NCI-H1048 (cell line): ENCODE measurements around the gene TPI1.

Experiments
- DNase-seq: peaks from one replicate; lab custom pipeline; 2025; lab: John Stamatoyannopoulos, UW

TPI1 gene

DNA sequence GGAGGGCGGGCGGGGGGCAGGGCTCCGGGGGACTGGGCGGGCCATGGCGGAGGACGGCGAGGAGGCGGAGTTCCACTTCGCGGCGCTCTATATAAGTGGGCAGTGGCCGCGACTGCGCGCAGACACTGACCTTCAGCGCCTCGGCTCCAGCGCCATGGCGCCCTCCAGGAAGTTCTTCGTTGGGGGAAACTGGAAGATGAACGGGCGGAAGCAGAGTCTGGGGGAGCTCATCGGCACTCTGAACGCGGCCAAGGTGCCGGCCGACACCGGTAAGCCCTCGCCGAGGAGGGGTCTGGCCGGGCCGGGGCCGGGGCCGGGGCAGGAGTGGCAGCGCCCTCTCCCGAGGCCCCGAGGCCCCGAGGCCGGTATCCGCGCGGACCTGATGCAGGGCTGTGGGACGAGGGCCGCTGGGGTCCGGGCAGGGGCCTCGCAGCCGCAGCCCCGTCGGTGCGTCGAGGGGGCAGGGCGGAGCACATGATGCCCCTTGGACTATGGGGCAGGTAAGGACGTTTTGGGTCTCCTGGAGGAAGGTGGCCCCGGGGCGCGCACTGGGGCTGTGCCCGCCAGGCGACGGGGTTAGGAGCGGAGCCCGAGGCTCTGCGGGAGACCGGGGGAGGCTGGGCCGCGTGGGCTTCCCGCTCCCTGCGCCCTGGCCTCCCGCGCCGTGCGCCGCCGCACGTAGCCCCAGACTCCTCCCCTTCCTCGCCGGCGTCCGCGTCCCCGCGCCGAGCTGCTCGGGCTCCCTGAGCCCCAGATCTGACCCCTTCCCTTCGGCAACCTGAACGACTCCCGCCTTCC lies at the start of gene TPI1:
TSS of gene TPI1 (plus strand) at position 119 of the 798 bp plus-strand sequence. CDS start at position 155, 36 bp downstream.
- no peak for DNase-seq

DNA sequence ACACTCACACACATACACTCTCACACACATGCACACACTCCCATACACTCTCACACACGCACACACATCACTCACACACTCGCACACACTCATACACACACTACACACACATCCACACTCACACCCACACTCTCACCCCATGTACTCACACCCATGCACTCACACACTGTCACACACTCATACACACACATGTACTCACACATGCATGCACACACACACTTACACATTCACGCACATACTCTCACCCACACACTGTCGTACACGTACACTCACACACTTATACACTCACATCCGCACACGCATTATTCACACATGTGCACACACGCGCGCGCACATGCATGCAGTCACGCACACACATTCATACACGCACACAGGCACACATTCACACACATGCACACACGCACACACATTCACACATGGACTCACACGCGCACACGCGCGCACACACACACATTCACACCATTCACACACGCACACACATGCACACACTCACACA lies 49.6 kb upstream of the TPI1 start:
- no peak for DNase-seq

DNA sequence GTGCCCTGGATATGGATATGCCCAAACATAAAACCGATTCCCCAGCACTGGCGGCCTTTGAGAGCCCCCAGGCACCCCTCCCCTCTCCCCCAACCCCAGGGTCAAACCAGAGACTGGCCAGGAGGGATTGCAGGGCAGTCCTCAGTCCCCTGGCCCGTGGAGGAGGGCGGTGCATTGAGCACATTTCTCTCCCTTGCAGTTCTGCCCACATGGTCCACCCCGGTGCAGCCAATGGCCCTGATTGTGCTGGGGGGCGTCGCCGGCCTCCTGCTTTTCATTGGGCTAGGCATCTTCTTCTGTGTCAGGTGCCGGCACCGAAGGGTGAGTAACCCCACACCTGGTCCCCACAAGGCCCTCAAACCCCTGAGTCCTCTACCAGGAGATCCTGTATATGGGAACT lies 49.1 kb upstream of the TPI1 start:
- DNase-seq: no peak

DNA sequence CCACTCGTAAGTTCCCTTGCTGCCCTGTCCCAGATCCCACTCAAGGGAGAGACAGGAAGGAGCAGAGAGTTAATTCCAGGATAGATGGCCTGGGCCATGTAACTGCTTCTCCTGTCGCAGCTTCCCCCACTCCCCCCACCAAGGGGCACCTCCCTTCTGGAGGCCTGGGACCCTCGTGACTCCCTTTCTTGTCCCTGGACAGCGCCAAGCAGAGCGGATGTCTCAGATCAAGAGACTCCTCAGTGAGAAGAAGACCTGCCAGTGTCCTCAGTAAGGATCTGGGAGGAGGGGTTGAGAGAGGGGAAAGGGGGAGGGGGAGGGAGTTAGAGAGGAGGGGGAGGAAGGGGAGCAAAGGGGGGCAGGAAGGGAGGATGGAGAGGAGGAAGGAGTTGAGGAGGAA lies 48.7 kb upstream of the TPI1 start:
- DNase-seq: no peak

DNA sequence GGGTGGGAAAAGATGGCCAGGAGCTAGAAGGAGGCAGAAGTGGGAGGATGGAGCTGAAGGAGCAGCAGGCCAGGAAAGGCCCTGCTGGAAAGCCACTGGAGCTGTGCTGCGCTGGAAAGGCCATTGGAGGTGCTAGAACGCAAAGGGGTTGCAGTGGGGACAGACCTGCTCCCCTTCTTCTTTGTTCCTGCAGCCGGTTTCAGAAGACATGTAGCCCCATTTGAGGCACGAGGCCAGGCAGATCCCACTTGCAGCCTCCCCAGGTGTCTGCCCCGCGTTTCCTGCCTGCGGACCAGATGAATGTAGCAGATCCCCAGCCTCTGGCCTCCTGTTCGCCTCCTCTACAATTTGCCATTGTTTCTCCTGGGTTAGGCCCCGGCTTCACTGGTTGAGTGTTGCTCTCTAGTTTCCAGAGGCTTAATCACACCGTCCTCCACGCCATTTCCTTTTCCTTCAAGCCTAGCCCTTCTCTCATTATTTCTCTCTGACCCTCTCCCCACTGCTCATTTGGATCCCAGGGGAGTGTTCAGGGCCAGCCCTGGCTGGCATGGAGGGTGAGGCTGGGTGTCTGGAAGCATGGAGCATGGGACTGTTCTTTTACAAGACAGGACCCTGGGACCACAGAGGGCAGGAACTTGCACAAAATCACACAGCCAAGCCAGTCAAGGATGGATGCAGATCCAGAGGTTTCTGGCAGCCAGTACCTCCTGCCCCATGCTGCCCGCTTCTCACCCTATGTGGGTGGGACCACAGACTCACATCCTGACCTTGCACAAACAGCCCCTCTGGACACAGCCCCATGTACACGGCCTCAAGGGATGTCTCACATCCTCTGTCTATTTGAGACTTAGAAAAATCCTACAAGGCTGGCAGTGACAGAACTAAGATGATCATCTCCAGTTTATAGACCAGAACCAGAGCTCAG lies 48.0 kb upstream of the TPI1 start:
- DNase-seq: no peak

DNA sequence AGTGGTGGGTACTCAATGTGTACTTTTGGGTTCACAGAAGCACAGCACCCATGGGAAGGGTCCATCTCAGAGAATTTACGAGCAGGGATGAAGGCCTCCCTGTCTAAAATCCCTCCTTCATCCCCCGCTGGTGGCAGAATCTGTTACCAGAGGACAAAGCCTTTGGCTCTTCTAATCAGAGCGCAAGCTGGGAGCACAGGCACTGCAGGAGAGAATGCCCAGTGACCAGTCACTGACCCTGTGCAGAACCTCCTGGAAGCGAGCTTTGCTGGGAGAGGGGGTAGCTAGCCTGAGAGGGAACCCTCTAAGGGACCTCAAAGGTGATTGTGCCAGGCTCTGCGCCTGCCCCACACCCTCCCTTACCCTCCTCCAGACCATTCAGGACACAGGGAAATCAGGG lies 47.2 kb upstream of the TPI1 start:
- no peak for DNase-seq

DNA sequence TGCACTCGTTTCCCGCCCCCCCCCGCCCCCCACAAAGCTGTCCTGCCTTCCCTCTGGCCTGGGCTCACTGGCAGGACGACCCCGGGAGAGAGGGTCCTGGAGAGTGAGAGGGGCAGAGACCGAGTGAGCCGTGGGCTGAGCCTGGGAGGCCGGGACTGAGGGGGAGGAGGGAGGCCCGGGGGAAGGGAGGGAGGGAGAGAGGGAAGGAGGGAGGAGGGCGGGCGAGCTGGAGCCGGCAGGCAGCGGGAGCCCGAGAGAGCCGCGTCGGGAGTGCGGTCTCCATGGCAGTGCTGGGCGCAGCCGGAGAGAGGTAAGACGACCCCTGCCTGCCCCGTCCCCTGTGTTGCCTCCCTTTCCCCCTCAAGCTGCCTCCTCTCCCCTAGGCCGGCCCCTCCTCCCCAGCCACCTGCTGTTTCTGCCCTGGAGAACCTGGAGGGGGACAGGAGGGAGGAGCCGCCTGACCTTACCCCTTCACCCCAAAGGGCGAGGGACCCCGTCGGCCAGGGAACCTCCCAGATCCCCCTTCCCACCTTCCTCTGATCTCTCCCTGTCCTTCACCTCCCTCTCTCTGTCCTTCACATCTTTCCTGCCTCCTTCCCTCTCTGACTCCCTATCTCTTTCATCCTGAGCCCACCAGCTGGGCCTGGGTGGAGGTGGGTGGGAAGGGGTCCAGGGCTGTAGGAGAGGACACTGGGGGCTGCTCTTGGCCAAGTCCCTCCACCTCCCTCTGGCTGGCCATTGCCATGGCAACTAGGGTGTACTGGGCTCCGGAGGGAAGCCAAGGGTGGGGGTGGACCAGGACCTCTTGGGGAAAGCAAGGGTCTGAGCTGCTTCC lies 45.5 kb upstream of the TPI1 start, which contains the start of gene GPR162:
TSS of gene GPR162 (plus strand) at position 231 of the 835 bp plus-strand sequence. CDS start 2,078 bp downstream, outside the sequence.
- DNase-seq: no peak

DNA sequence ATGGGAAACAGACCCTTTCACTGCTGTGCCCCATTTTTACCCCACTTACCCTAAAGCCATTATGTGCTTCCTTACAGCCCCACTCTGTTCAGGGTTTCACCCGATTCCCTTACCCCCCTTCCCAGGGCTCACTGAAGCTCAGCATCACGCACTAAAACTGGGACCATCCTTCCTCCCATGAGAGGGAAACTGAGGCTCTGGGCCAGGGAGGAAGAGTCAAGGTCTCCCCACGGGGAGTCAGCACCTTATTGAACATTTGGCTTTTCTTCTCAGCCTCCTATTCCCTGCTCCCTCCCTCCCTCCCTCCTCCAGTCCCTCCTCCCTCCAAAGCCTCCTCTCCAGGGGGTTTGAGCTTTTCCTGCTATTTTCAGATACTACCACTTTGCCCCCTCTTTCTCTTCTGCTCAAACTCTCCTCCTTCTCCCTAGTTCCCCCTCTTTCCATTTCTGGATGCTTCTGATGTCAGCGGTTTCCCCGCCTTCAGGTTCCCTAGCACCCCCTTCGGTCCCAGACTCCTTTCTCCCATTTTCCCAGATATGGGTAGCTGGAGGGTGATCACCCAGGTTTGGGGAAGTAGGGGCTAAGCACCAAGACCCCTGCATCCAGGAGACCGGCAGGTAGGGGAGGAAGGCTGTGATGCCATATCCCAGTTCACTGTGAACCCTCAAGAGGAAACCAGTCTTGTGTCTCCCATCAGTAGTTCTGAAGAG lies 44.8 kb upstream of the TPI1 start:
- DNase-seq: no peak

DNA sequence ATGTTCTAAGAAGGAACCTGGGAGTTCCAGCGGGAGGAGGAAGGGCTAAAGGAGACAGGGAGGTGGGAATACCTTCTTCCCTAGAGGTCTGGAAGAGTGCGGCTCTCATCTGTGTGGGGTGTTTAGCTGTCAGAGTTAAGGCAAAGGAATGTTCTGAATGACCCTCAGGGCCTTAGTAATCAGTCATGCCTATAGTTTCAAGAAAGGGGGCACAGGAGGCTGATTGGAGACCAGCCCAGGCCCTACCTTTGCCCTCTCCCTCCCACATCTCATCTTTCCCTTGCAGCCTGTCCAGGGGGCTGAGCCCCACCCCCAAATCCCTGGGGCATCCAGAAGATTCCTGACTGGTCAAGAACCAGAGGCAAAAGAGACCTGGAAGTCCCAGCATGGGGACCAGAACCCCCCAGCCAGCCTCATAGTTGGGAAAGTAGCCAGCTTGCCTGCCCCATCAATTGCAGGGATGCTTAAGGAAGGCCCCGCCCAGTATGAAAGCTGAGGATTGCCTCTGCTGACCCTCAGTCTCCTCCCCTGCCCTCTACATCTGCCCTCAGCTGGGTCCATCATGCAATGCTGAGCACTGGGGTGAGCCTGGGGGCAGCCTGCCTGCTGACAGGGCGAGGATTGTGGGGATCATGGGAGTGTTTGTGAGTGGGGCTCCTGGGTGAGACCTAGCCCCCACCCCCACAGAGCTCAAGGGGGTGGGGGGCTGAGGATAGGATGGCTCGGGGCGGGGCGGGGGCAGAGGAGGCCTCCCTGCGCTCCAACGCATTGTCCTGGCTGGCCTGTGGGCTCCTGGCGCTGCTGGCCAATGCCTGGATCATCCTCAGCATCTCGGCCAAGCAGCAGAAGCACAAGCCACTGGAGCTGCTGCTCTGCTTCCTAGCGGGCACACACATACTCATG lies 43.9 kb upstream of the TPI1 start:
- DNase-seq: no peak

DNA sequence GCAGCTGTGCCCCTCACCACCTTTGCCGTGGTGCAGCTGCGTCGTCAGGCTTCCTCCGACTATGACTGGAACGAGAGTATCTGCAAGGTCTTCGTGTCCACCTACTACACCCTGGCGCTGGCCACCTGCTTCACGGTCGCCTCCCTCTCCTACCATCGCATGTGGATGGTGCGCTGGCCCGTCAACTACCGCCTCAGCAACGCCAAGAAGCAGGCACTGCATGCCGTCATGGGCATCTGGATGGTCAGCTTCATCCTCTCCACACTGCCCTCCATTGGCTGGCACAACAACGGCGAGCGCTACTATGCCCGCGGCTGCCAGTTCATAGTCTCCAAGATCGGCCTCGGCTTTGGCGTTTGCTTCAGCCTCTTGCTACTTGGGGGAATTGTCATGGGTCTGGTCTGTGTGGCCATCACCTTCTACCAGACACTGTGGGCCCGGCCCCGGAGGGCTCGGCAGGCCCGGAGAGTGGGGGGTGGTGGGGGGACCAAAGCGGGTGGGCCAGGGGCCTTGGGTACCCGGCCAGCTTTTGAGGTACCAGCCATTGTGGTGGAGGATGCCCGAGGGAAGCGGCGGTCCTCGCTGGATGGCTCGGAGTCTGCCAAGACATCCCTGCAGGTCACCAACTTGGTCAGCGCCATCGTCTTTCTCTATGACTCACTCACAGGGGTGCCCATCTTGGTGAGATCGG lies 43.1 kb upstream of the TPI1 start:
- no peak for DNase-seq

DNA sequence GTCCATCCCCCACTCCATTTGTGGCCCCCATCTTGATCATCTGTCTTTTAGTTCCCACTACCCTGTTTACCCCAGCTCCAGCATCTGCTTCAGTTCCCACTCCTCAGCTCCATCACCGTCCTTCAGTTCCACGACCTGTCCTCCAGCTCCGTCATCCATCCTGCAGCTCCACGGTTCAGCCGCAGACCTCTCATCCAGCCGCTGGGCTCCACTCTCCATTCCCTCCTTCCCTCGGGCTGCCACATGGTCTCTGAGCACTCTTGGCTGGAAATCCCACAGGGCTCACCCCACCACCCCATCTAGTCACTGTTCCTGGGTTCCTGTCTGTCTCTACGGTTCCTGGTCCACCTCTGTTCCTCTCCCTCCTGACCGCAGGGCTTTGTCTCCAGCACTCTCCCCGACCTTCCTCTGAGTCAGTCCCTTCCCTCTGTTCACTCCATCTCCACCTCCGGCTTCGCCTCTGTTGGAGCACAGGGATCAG lies 42.4 kb upstream of the TPI1 start:
- DNase-seq: no peak

DNA sequence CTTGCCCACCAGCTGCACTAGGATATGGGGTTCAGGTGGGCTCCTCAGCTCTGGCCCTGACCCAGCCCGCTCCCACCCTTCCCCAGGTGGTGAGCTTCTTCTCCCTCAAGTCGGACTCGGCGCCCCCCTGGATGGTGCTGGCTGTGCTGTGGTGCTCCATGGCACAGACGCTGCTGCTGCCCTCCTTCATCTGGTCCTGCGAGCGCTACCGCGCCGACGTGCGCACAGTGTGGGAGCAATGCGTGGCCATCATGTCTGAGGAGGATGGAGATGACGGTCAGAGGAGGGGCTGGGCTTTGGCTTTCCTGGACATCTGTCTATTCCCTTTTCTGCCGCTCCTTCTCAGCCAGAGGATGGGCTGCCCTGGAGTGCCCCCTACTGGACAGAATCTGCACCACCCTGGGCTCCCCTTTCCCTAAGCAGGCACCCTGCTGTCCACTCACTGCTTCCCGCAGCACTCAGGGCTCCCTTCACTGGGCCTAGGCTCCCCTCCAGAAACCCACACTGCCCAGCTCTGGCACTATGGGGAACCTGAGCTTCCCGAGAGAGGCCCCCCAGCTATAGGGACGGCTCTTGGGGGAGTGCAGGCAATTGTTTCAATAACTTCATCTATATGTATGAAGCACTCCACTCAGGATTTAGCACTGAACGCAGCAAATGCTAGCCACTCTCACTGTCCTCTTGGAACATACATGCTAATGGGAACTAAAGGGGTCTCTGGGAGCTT lies 41.8 kb upstream of the TPI1 start:
- DNase-seq: peak; percentile 65

DNA sequence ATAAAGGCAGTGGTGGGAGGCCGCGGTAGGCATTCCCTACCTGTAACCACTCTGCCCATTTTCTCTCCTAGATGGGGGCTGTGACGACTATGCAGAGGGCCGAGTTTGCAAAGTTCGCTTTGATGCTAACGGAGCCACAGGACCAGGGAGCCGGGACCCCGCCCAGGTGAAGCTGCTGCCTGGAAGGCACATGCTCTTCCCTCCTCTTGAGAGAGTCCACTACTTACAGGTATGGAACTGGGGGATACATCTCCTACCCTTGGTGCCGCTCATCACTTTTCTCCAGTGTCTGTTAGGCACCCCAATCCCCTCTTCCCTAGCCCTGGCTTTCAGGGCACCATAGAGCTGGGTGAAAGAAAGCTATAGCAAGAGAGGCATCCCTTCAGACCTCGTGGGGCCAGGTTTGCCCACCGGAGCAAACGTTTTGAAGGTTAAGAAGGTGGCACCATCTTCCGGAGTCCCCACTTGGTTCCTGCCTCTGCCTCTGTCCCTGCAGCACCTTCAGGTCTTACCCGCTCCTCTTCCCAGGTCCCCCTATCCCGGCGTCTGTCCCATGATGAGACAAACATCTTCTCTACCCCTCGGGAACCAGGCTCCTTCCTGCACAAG lies 41.1 kb upstream of the TPI1 start:
- DNase-seq: no peak

DNA sequence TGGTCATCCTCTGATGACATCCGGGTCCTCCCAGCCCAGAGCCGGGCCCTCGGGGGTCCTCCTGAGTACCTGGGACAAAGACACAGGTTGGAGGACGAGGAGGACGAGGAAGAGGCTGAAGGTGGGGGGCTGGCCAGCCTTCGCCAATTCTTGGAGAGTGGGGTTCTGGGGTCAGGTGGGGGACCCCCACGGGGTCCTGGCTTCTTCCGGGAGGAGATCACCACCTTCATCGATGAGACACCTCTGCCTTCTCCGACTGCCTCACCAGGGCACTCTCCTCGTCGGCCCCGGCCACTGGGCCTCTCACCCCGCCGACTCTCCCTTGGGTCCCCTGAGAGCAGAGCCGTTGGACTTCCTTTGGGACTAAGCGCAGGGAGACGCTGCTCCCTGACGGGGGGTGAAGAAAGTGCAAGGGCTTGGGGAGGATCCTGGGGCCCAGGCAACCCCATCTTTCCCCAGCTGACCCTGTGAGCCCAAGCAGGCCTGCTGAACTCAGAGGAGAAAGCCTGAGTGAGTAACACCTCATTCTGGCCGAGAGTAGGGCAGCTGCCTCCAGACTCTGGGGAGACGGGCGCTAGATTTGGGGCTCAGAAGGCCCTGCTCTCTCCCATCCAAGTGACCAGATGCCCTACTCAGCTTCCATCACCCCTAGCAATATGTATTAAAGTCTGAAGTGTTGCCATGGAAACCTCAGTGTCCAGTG lies 40.4 kb upstream of the TPI1 start:
- DNase-seq: no peak

DNA sequence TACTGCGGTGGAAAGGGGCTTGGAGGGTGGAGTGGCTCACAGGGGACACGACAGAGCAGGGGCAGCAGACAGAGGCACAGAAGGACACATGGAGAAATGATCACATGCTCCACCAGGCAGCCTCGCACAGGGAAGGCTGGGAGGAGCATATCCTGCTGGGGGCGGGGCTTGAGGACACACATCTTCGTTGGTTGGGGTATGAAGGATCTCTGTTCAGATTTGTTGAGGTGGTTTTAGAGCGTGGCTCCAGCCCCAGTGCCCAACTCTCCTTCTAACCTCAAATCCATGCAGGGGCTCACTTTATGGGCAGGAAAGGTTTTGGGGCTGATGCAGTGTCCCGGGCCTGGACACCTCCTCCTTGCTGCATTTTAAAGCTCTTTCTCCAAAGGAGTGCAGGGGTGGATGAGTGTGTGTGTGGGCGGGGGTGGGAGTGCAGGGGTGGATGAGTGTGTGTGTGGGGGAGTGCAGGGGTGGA lies 39.9 kb upstream of the TPI1 start:
- peak; percentile 37 for DNase-seq

DNA sequence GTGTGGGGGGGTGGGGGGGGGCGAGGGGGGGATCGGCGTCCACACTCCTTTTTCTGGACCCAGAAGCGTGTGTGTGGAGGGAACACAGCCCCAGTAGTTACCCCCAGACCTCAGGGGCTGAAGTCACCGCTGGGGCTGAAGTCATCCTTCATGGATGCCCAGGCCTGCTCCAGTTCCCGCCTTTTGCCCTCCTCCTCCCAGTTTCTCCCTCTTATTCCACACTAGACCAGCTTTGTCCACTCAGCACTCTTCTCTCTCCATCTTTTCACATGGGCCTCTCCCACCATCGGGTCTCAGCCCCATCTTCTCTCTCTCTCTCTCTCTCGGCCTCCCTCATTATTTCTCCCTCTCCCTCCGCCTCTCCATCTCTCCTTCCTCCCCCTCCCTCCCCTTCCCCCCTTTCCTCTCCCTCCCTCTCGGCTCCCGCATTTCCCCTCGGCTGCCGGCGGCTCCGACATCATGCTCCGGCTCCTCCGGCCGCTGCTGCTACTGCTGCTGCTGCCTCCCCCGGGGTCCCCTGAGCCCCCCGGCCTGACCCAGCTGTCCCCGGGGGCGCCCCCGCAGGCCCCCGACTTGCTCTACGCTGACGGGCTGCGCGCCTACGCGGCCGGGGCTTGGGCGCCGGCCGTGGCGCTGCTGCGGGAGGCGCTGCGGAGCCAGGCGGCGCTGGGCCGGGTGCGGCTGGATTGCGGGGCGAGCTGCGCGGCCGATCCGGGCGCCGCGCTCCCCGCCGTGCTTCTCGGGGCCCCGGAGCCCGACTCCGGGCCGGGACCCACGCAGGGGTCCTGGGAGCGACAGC lies 39.1 kb upstream of the TPI1 start, which contains the start of gene P3H3:
TSS of gene P3H3 (plus strand) at position 426 of the 799 bp plus-strand sequence. CDS start at position 460, 34 bp downstream.
- no peak for DNase-seq
